Measurements from ENCODE around the gene PPEF2.
"Not testable (repeated sequence)": the region's sequence is repeated elsewhere in the genome, so short reads cannot be mapped to it uniquely, and the experiment has no call there.

Gene PPEF2

GRCh38 chr4:75902352-75902751 lies at the start of gene PPEF2:
Gene PPEF2, minus strand, starts transcription at chr4:75902452. Its CDS starts 6,127 bp downstream, at chr4:75896325.
- no peak for DNase-seq

GRCh38 chr4:75950213-75950815 lies 48.1 kb upstream of the PPEF2 start:
- no peak for DNase-seq

GRCh38 chr4:75948822-75949444 lies 46.7 kb upstream of the PPEF2 start:
- no peak for DNase-seq

GRCh38 chr4:75940692-75941253 lies 38.5 kb upstream of the PPEF2 start, which contains the start of gene NAAA:
Gene NAAA, minus strand, starts transcription at chr4:75941013. Its CDS starts 64 bp downstream, at chr4:75940949.
- DNase-seq, result peak; percentile 87

GRCh38 chr4:75939890-75940691 lies 37.8 kb upstream of the PPEF2 start:
- DNase-seq, result peak; percentile 86

- DNase-seq, result no peak
These were observed 33.4 kb upstream of the PPEF2 start for GRCh38 chr4:75935628-75936027.

GRCh38 chr4:75930152-75930551 lies 27.9 kb upstream of the PPEF2 start:
- no peak for DNase-seq

GRCh38 chr4:75924916-75925315 lies 22.7 kb upstream of the PPEF2 start:
- DNase-seq, result not testable (repeated sequence)

GRCh38 chr4:75924309-75924827 lies 22.1 kb upstream of the PPEF2 start:
- DNase-seq, result no peak

- no peak for DNase-seq
These were observed 20.3 kb upstream of the PPEF2 start for GRCh38 chr4:75922588-75922987.

GRCh38 chr4:75921910-75922309 lies 19.7 kb upstream of the PPEF2 start:
- DNase-seq, result no peak

GRCh38 chr4:75920327-75920726 lies 18.1 kb upstream of the PPEF2 start:
- DNase-seq, result no peak

GRCh38 chr4:75919920-75920319 lies 17.7 kb upstream of the PPEF2 start:
- DNase-seq, result no peak

GRCh38 chr4:75916091-75916661 lies 13.9 kb upstream of the PPEF2 start:
- DNase-seq, result peak; percentile 35

- no peak for DNase-seq
These were observed 10.7 kb upstream of the PPEF2 start for GRCh38 chr4:75912968-75913367.

GRCh38 chr4:75910831-75911230 lies 8.6 kb upstream of the PPEF2 start:
- not testable (repeated sequence) for DNase-seq

GRCh38 chr4:75909405-75909804 lies 7.2 kb upstream of the PPEF2 start:
- no peak for DNase-seq

GRCh38 chr4:75908555-75908954 lies 6.3 kb upstream of the PPEF2 start:
- no peak for DNase-seq

- no peak for DNase-seq
These were observed 5.7 kb upstream of the PPEF2 start for GRCh38 chr4:75907966-75908365.

- no peak for DNase-seq
These were observed 1.8 kb upstream of the PPEF2 start for GRCh38 chr4:75904076-75904475.

- no peak for DNase-seq
These were observed 3.7 kb downstream of the PPEF2 start for GRCh38 chr4:75898536-75898935.

- DNase-seq, result peak; percentile 21
These were observed 6.4 kb downstream of the PPEF2 start for GRCh38 chr4:75895744-75896314.

GRCh38 chr4:75892508-75892907 lies 9.7 kb downstream of the PPEF2 start:
- no peak for DNase-seq

Measured in CD4-positive, alpha-beta T cell treated with Interleukin-17A for 4 hours (primary cell).